Endothelial cell of umbilical vein (primary cell): ENCODE data around the gene CCDC196. TPM values are rescaled to one million over a fixed set of nuclear protein-coding genes. Genes with fewer than 3 reads are reported as not detected.

Experiments used
- BruUV-seq: library from RNA; stranded (reverse); fragments of 400-500 nt; replicated peaks from 2 replicates; lab custom pipeline; 2021; lab: Mats Ljungman, UMichigan
- CTCF ChIA-PET: fragments of 300-600, 350-600 bp; sonication (Branson Sonifier 250); formaldehyde crosslinking; loops from one replicate; lab custom pipeline; 2021; ENCODE audit warnings: antibody characterized with exemption, inconsistent platforms; lab: Charles Lee
- POLR2A ChIA-PET: fragments of 300-600, 350-600 bp; sonication (Branson Sonifier 250); formaldehyde crosslinking; loops from one replicate; lab custom pipeline; 2021; ENCODE audit warnings: antibody characterized with exemption, inconsistent platforms; lab: Charles Lee
- DNase-seq: peaks from one replicate; pipeline ENCODE4 v3.0.0-alpha.2; 2011; ENCODE audit warnings: low read depth, low spot score
- FAIRE-seq: peaks from 2 replicates; lab custom pipeline; 2011; peaks lifted over from hg19 to GRCh38; lab: Jason Lieb, UNC
- H2AFZ ChIP-seq: 2 replicates; pipeline ENCODE4 v1.6.0; 2012; ENCODE audit warnings: low read depth, low read length, control low read depth, inconsistent platforms
- H3K27ac ChIP-seq: 2 replicates; pipeline ENCODE4 v1.5.1; 2011; ENCODE audit warnings: low read depth, mild to moderate bottlenecking, control low read depth, low read length, moderate library complexity; ENCODE audit not compliant: insufficient read depth
- H3K27me3 ChIP-seq, 2 experiments: 2 replicates each; pipeline versions ENCODE4 v1.6.0 to v1.6.1; 2011; ENCODE audit warnings: low read length in 2 of 2, mixed read lengths in 1 of 2; ENCODE audit not compliant: control insufficient read depth in 2 of 2, insufficient read depth in 2 of 2
- H3K36me3 ChIP-seq, 2 experiments: 2 replicates in 1 of 2; 3 replicates in 1 of 2; pipeline ENCODE4 v1.5.1; 2011; ENCODE audit warnings: low read length in 2 of 2, mild to moderate bottlenecking in 1 of 2, moderate library complexity in 1 of 2; ENCODE audit not compliant: control insufficient read depth in 2 of 2, insufficient read depth in 2 of 2; ENCODE audit errors: extremely low read depth in 1 of 2
- H3K4me1 ChIP-seq: 3 replicates; pipeline ENCODE4 v1.5.1; 2011; ENCODE audit warnings: mild to moderate bottlenecking, low read length; ENCODE audit not compliant: control insufficient read depth, insufficient read depth; ENCODE audit errors: extremely low read depth
- H3K4me2 ChIP-seq: 2 replicates; pipeline ENCODE4 v1.6.1; 2011; ENCODE audit warnings: low read length, control low read depth, mixed read lengths; ENCODE audit not compliant: insufficient read depth
- H3K4me3 ChIP-seq, 3 experiments: fragments of 200-600 bp in 1 of 3; sonication (generic), shearing (Covaris generic) in 1 of 3; replicated peaks in 1 of 3; 2 replicates each; pipeline ENCODE4 v1.5.1; 2011 to 2016; ENCODE audit warnings: control low read depth in 3 of 3, low read length in 3 of 3, mild to moderate bottlenecking in 2 of 3, inconsistent platforms in 1 of 3, low read depth in 1 of 3, moderate library complexity in 1 of 3; ENCODE audit not compliant: insufficient read depth in 1 of 3
- H3K79me2 ChIP-seq: 2 replicates; pipeline ENCODE4 v1.6.0; 2012; ENCODE audit warnings: low read length, inconsistent platforms; ENCODE audit not compliant: control insufficient read depth, insufficient read depth
- H3K9ac ChIP-seq: replicated peaks from 2 replicates; pipeline ENCODE3; 2011; ENCODE audit warnings: low read length, control low read depth; ENCODE audit not compliant: insufficient read depth; ENCODE audit errors: extremely low read depth
- H3K9me1 ChIP-seq: replicated peaks from 3 replicates; pipeline ENCODE4 v1.6.0; 2011; ENCODE audit warnings: mild to moderate bottlenecking, low read length; ENCODE audit not compliant: control insufficient read depth, insufficient read depth; ENCODE audit errors: extremely low read depth
- H3K9me3 ChIP-seq: replicated peaks from 2 replicates; pipeline ENCODE4 v1.5.1; 2012; ENCODE audit warnings: low read length, inconsistent platforms; ENCODE audit not compliant: control insufficient read depth, insufficient read depth
- H4K20me1 ChIP-seq: replicated peaks from 2 replicates; pipeline ENCODE3; 2011; ENCODE audit warnings: mild to moderate bottlenecking, low read length; ENCODE audit not compliant: control insufficient read depth, insufficient read depth; ENCODE audit errors: extremely low read depth
- CTCF ChIP-seq, 2 donors: IDR thresholded peaks; 1 replicate in 1 of 2; 2 replicates in 1 of 2; pipeline ENCODE4 v1.5.1; 2011; ENCODE audit warnings: low read length in 2 of 2, mild to moderate bottlenecking in 2 of 2, moderate library complexity in 2 of 2, control low read depth in 1 of 2, inconsistent platforms in 1 of 2, low read depth in 1 of 2; ENCODE audit not compliant: insufficient read depth in 1 of 2; ENCODE audit errors: extremely low read depth in 1 of 2
- EZH2 ChIP-seq: IDR thresholded peaks from 2 replicates; pipeline ENCODE4 v1.6.1; 2012; ENCODE audit warnings: borderline replicate concordance, low read depth, mild to moderate bottlenecking, moderate library complexity, low read length, inconsistent platforms; ENCODE audit not compliant: severe bottlenecking
- FOS ChIP-seq: IDR thresholded peaks from 2 replicates; pipeline ENCODE4 v1.6.1; 2011; ENCODE audit warnings: mild to moderate bottlenecking, low read length, moderate library complexity, borderline replicate concordance; ENCODE audit not compliant: insufficient read depth
- GATA2 ChIP-seq: IDR thresholded peaks from 2 replicates; pipeline ENCODE4 v1.7.0; 2011; ENCODE audit warnings: low read depth, mild to moderate bottlenecking, moderate library complexity, mixed read lengths, low read length; ENCODE audit not compliant: insufficient read length, insufficient read depth
- JUN ChIP-seq: IDR thresholded peaks from 2 replicates; pipeline ENCODE4 v1.6.1; 2011; ENCODE audit warnings: borderline replicate concordance, low read depth; ENCODE audit not compliant: insufficient read length, insufficient read depth
- MYC ChIP-seq: IDR thresholded peaks from one replicate; pipeline ENCODE4 v1.6.1; 2011; ENCODE audit warnings: mild to moderate bottlenecking, low read depth, low read length
- POLR2A ChIP-seq: IDR thresholded peaks from 2 replicates; pipeline ENCODE4 v1.6.1; 2012; ENCODE audit warnings: low read depth, mild to moderate bottlenecking, control low read depth, low read length
- POLR2AphosphoS5 ChIP-seq: IDR thresholded peaks from 2 replicates; pipeline ENCODE4 v1.6.1; 2012; ENCODE audit warnings: low read depth, mild to moderate bottlenecking, control low read depth, low read length, moderate library complexity; ENCODE audit not compliant: insufficient read depth
- dilution Hi-C: fragments of 300-500 bp; cut with MboI; formaldehyde crosslinking; loops from one replicate; pipeline ENCODE4 v1.15.0; 2019; ENCODE audit warnings: low sequenced_read_pairs; ENCODE audit not compliant: extremely low pct_ligation_motif_present
- intact Hi-C: fragments of 100-400 bp; cut with micrococcal nuclease; formaldehyde crosslinking; loops from one replicate; pipeline ENCODE4 v1.10.0; 2022
- polyA plus RNA-seq, 4 experiments: library from polyadenylated mRNA; depleted of rRNA in 3 of 4; stranded (reverse) in 3 of 4; unstranded in 1 of 4; fragments of >200 nt; gene quantifications; 2 replicates each; pipeline versions ENCODE4 v1.2.1 to v1.2.3, GENCODE V29; 2011 to 2012; ENCODE audit warnings: missing spikeins in 1 of 4
- total RNA-seq: library from RNA; stranded (reverse); gene quantifications from 2 replicates; pipeline ENCODE4 v1.2.3, GENCODE V29; 2021
- TF ChIP-seq, protein P1 (sequence below): IDR thresholded peaks from 2 replicates; pipeline ENCODE4 v1.6.1; 2011; ENCODE audit not compliant: insufficient read depth, insufficient read length

The CCDC196 gene
- total and polyA plus RNA-seq, 2 donors (not counting 3 experiments of a cell fraction or from before 2014, with no cell fraction given), result not detected

GRCh38 chr14:66498311-66498710, 12.1 kb downstream of the CCDC196 start:
- Histone ChIP-seq H3K9ac (no peak overlapping the region), H3K4me3 (no peak overlapping the region), H3K4me2 (no peak overlapping the region), H3K36me3 (no peaks in the 10 kb centered on the region), H3K27me3 (no peaks in the 10 kb centered on the region), H2AFZ (no peak overlapping the region), H3K4me1 (no peaks in the 10 kb centered on the region), H3K9me1 (no peaks in the 10 kb centered on the region), H3K9me3 (no peaks in the 10 kb centered on the region), H3K27ac (no peak overlapping the region), H4K20me1 (no peaks in the 10 kb centered on the region), H3K79me2 (no peaks in the 10 kb centered on the region)
- BruUV-seq, result no TSS peak
- no peak for TF ChIP-seq MYC
- no peak for TF ChIP-seq FOS
- no peak for TF ChIP-seq POLR2AphosphoS5
- no peak for TF ChIP-seq JUN
- TF ChIP-seq EZH2, result no peak
- TF ChIP-seq GATA2, result no peak
- TF ChIP-seq, protein P1, sequence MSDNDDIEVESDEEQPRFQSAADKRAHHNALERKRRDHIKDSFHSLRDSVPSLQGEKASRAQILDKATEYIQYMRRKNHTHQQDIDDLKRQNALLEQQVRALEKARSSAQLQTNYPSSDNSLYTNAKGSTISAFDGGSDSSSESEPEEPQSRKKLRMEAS, result no peak
- TF ChIP-seq POLR2A, result no peak
- TF ChIP-seq CTCF (IDR thresholded peaks at IDR 0.05; ENCODE audit: extremely low read depth in 1 of 2, insufficient read depth in 1 of 2, low read depth in 1 of 2, low read length in 2 of 2), result no peak
- ChIA-PET CTCF (interaction anchor here (0.8 to 2.8 kb wide), 4 partner anchors 10 to 787 kb away, joined by 3 to 9 read pairs (median 4); partner anchors contain the start of gene GPHN), POLR2A (no interaction called here)
- FAIRE-seq, result no peak
- dilution Hi-C loops (no loop called here), intact Hi-C loops (loop anchor here (5.0 to 10.0 kb wide), 2 partner anchors 249 to 1206 kb away; partner anchors contain the start of gene RDH12)
- DNase-seq, result no peak
